Chondrocyte (in vitro differentiated cells): ENCODE data around the gene PPP2R5B. TPM values are rescaled to one million over a fixed set of nuclear protein-coding genes. Genes with fewer than 3 reads are reported as not detected.

Source experiments
- DNase-seq: peaks from one replicate; pipeline ENCODE4 v3.0.0; 2021; ENCODE audit warnings: mixed read lengths, low spot score
- H3K27ac Mint-ChIP-seq: one replicate; pipeline ENCODE4 v1.8.0; 2021; ENCODE audit warnings: mild to moderate bottlenecking, moderate library complexity, mixed read lengths; ENCODE audit not compliant: unreplicated experiment
- H3K27me3 Mint-ChIP-seq: 2 replicates; pipeline ENCODE4 v1.8.0; 2021; ENCODE audit warnings: low read depth, mixed read lengths
- H3K36me3 Mint-ChIP-seq: 2 replicates; pipeline ENCODE4 v1.8.0; 2021; ENCODE audit warnings: low read depth, mixed read lengths
- H3K4me1 Mint-ChIP-seq: 2 replicates; pipeline ENCODE4 v1.8.0; 2021; ENCODE audit warnings: low read depth, mild to moderate bottlenecking, mixed read lengths
- H3K4me3 Mint-ChIP-seq: one replicate; pipeline ENCODE4 v1.8.0; 2021; ENCODE audit warnings: mild to moderate bottlenecking, moderate library complexity, mixed read lengths; ENCODE audit not compliant: unreplicated experiment
- H3K9me3 Mint-ChIP-seq: 2 replicates; pipeline ENCODE4 v1.8.0; 2021; ENCODE audit warnings: low read depth, mixed read lengths
- total RNA-seq: library from RNA; stranded (reverse); gene quantifications from 3 replicates; pipeline ENCODE4 v1.2.1, GENCODE V29; 2021
- TF ChIP-seq, protein P1 (sequence below): fragments of 200-600 bp; sonication (generic); IDR thresholded peaks from 2 replicates; pipeline ENCODE4 v1.5.0; 2021; ENCODE audit warnings: antibody characterized with exemption, mild to moderate bottlenecking, moderate library complexity

Gene PPP2R5B
- total RNA-seq, 1 donor from 2014 or later = 33.2 TPM

DNA sequence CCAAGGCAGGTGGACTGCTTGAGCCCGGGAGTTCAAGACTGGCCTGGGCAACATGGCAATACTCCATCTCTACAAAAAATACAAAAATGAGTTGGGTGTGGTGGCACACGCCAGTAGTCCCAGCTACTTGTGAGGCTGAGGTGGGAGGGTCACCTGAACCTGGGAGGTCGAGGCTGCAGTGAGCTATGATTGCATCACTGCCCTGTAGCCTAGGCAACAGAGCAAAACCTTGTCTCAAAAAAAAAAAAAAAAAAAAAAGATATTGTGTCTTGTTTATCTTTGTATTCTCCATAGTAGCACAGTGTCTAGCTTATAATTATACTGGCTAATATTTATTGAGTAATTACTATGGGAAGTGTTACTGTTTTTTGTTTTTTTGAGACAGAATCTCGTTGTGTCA lies 27.0 kb downstream of the PPP2R5B start:
- H3K27me3 Mint-ChIP-seq = peaks cover 19% of the 10 kb centered on the region
- TF ChIP-seq, protein P1, sequence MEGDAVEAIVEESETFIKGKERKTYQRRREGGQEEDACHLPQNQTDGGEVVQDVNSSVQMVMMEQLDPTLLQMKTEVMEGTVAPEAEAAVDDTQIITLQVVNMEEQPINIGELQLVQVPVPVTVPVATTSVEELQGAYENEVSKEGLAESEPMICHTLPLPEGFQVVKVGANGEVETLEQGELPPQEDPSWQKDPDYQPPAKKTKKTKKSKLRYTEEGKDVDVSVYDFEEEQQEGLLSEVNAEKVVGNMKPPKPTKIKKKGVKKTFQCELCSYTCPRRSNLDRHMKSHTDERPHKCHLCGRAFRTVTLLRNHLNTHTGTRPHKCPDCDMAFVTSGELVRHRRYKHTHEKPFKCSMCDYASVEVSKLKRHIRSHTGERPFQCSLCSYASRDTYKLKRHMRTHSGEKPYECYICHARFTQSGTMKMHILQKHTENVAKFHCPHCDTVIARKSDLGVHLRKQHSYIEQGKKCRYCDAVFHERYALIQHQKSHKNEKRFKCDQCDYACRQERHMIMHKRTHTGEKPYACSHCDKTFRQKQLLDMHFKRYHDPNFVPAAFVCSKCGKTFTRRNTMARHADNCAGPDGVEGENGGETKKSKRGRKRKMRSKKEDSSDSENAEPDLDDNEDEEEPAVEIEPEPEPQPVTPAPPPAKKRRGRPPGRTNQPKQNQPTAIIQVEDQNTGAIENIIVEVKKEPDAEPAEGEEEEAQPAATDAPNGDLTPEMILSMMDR = no peak
- no peak overlapping the region for H3K4me3 Mint-ChIP-seq
- no peaks in the 10 kb centered on the region for H3K9me3 Mint-ChIP-seq
- no peaks in the 10 kb centered on the region for H3K4me1 Mint-ChIP-seq
- DNase-seq = peak; percentile 22
- H3K36me3 Mint-ChIP-seq = no peaks in the 10 kb centered on the region
- no peak overlapping the region for H3K27ac Mint-ChIP-seq

GRCh38 chr11:64954201-64954600 lies 29.7 kb downstream of the PPP2R5B start:
- no peaks in the 10 kb centered on the region for H3K9me3 Mint-ChIP-seq
- H3K27ac Mint-ChIP-seq = no peak overlapping the region
- TF ChIP-seq, protein P1 = no peak
- no peaks in the 10 kb centered on the region for H3K4me1 Mint-ChIP-seq
- H3K27me3 Mint-ChIP-seq = peaks cover 16% of the 10 kb centered on the region
- no peak for DNase-seq
- no peak overlapping the region for H3K4me3 Mint-ChIP-seq
- no peaks in the 10 kb centered on the region for H3K36me3 Mint-ChIP-seq

DNA sequence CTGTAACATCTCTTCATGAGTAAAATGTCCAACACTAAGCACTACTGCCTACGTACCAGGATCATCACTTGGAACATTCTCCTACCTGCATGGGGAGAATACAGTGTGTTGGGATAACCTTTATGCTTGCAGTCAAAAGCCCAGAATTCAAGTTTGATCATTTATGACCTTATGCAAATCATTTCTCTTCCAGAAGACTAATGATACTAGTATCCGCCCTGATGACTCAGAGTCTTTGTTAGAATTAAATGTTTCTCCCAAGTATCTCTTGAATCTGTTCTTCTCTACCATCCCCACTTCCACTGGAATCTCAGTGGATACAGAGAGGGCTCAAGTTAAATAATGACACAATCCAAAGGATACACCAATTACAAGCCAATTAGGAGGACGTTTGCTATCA lies 35.0 kb downstream of the PPP2R5B start:
- Mint-ChIP-seq H3K4me3 (no peak overlapping the region), H3K36me3 (no peaks in the 10 kb centered on the region), H3K27ac (no peak overlapping the region), H3K27me3 (peaks cover 3% of the 10 kb centered on the region), H3K9me3 (no peaks in the 10 kb centered on the region), H3K4me1 (peaks cover 10% of the 10 kb centered on the region)
- DNase-seq = no peak
- TF ChIP-seq, protein P1 = no peak

DNA sequence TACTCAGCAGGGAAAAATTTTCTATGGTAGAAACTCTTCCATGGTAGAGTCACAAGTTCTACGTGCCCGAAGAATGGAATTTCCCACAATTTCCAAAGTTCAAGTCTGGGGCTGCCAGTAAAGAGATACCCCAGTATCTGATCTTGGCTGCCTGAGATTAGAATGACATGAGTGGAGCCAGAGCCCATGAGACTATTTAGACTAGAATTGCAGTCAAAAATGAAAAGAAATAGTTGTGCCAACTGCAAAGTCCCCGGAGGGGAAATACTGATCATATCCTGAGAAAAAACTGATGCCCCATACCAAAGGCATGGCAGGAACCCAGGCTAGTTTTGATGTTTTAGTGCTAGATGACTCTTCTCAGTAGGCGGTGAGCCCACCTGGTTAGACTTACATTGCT lies 36.2 kb downstream of the PPP2R5B start:
- H3K27ac Mint-ChIP-seq = peak overlapping the region; percentile 15
- TF ChIP-seq, protein P1 = no peak
- H3K4me1 Mint-ChIP-seq = peaks cover 10% of the 10 kb centered on the region
- no peaks in the 10 kb centered on the region for H3K9me3 Mint-ChIP-seq
- no peak overlapping the region for H3K4me3 Mint-ChIP-seq
- DNase-seq = no peak
- no peaks in the 10 kb centered on the region for H3K36me3 Mint-ChIP-seq
- peaks cover 1% of the 10 kb centered on the region for H3K27me3 Mint-ChIP-seq

- TF ChIP-seq, protein P1 = no peak
- Mint-ChIP-seq H3K27me3 (peaks cover 1% of the 10 kb centered on the region), H3K4me1 (peaks cover 10% of the 10 kb centered on the region), H3K36me3 (no peaks in the 10 kb centered on the region), H3K9me3 (no peaks in the 10 kb centered on the region), H3K27ac (no peak overlapping the region), H3K4me3 (no peak overlapping the region)
- DNase-seq = no peak
Observed at GRCh38 chr11:64963072-64963631, 38.7 kb downstream of the PPP2R5B start.
